Stimulated activated CD4-positive, alpha-beta T cell treated with anti-CD3 and anti-CD28 coated beads, Interleukin-2, amount 100 ng/mL, for 4 hours (primary cell): Measurements from ENCODE around the gene SMAD3.
"Not testable (repeated sequence)": the region's sequence is repeated elsewhere in the genome, so short reads cannot be mapped to it uniquely, and the experiment has no call there.

Experiments used
- DNase-seq: peaks from one replicate; pipeline ENCODE4 v3.0.0-alpha.2; 2020; ENCODE audit warnings: low read depth

SMAD3 gene

DNA sequence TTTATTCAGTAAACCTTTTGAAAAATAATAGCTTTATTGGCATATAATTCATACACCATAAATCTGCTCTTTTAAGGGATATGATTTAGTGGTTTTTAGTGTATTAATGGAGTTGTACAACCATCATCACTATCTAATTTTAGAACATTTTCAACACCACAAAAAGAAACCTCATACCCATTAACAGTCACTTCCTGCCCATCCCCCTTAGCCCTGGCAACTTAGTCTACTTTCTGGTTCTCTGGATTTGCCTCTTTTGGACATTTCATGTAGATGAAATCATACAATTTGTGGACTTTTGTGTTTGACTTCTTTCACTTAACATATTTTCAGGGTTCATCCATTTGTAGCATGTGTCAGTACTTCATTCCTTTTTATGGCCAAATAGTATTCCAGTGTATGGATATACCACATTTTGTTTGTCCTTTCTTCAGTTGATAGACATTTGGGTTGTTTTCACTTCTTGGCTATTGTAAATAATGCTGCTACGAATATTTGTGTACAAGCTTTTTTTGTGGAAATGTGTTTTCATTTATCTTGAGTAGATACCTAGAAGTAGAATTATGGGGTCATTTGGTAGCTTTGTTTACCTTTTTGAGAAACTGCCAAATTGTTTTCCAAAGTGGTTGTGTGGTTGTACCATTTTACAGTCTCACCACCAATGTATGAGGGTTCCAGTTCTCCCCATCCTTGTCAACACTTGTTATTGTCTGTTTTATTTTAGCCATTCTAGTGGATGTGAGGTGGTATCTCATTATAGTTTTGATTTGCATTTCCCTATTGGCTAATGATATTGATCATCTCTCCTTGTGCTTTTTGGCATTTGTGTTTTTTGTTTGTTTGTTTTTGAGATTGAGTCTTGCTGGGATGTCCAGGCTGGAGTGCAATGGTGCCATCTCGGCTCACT is 45.8 kb downstream of the SMAD3 start:
- DNase-seq: no peak

DNA sequence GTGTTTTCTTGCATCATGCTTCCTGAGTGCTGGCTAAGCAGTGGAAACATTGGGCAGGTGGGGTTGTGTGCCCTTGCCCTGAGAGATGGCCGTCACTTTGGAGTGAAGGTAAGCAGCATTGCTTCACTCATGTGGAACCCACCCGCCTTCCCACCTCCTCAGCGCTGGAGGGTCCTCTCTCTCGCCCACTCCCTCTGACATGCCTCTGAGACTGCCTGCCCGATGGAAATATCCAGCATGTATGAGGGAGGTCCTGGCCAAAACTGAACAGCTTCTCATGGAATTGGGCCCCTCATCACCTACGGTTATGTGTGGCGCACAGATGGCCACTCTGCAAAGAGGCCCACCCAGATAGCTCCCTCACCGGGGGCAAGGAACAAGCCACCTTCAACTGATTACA is 48.6 kb downstream of the SMAD3 start:
- DNase-seq: no peak

DNA sequence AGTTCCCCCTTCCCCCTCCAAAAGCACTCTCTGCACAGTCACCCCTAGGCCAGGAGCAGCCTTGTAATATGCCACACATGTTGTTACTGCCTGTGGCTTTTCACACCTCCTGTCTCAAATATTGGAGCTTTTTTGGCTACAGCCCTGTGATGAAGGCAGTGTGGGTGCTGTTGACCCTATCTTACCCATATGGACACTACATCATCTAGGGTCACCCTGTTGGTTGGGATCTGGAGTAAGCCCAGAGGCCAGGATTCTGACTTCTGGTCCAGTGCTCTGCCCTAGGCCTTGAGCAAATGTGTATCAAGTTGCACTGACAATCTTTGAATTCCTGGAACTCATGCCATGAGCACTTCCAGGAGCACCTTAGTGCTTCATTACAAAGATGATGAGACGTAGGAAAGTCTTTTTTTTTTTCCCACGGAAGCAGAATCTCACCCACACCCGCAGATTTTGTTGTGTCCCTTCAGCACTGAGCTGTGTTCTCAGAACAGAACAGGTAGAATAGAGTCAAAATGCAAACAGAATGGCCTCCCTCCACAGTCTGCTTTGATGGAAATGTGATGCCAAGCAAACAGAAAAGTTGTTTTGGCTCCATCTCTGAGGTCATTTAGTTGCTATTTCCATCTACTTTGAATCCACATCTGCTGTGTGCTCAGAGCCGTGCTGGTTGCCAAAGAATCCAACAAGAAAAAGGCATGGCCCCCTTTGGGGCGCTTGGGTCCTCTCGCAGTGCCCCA is 49.6 kb downstream of the SMAD3 start:
- DNase-seq: no peak

DNA sequence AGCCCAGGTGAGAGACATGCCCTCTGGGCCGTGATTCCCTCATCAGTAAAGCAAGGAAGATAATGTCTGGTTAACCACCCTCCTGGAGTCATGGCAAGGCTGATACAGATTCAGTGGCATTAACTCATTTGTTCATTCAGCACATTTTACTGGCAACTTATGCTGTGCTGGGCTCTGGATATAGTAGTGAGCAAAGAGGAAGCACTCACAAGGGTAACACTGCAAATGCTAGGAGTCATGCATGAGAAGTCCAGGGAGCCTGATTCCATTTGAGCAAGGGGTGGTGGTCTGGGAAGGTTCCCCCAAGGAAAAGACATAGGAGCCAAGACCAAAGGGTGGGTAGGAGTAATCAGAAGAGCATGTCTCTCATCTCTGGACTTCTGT is 50.2 kb downstream of the SMAD3 start:
- DNase-seq: no peak

DNA sequence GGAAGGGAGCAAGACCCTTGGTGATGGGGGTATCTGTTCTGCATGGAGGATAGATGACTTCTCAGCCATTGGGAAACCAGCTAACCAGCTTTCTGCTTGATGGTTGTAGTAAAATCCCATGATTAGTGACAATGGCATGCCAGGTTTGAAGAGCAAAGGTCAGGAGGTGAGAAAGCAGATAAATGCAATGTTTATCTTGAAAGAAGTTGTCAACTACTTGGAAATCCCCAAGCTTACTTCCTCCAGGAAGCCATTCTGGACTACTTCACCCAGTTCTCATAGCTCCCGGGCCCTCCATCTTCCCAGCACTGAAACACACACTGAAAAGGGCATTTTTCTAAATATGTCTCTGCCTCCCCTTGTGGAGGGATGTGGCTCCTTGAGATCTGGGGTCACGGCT is 51.3 kb downstream of the SMAD3 start:
- DNase-seq: no peak

DNA sequence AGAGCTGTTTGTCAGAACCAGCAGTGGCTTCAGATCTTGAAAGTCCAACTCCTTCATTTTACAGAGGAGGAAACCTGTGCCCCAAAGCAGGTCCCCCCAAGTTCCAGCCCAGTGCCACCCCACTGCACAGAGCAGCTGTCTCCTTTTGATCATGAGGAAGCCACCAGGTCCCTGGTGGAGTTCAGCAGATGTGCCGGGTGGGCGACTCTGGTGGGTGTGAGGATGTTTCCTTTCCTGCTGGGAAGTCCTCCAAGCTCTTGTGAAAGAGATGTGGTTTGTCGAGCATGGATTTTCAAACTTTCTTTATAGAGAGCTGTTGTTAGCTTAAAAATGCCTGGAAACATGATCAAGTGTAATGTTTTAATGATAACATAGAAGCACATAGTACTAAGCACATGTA is 52.0 kb downstream of the SMAD3 start:
- DNase-seq: no peak

DNA sequence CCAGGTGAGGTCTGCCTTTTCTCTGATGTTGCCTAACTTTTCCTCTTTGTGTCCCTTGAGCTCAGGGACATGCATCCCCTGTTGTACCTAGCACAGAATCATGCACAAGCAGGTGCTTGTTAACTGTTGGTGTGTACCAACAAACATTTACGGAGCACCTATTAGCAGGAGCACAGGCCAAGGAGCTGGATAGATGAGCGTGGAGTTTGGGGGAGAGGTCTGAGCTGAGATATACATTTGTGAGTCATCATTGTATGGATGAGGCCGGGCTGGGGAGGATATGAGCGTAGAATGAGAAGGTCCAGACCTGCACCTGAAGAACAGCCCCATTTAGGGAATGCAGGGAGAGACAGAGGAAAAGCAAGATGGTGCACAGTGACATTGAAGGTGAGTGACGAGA is 53.4 kb downstream of the SMAD3 start:
- no peak for DNase-seq

DNA sequence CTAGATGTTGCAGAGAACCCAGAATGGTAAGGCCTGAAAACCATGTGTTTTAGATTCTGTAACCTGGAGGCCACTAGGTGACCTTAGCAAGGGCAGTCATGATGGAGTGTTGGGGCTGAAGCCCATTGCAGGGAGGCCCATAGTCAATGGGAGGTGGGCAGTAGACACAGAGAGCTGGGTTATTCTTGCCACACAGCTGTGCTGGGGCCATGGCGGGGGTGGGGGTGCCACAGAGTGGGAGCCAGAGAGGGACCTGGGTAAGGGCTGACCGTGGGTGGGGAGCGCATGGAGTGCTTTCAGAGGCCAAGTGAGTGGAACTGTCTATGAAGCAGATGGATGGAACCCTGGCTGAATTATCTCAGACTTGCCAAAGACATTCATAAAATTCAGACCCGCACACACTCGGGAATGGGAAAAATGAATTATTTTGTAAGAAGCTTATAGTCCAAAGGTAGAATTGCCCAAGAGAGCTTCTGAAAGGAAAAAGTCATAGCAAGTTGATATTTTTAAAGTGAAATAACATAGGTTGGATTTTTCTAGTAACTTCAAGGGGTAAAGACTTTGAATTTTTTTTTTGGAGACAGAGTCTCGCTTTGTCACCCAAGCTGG is 53.9 kb downstream of the SMAD3 start:
- DNase-seq: no peak

DNA sequence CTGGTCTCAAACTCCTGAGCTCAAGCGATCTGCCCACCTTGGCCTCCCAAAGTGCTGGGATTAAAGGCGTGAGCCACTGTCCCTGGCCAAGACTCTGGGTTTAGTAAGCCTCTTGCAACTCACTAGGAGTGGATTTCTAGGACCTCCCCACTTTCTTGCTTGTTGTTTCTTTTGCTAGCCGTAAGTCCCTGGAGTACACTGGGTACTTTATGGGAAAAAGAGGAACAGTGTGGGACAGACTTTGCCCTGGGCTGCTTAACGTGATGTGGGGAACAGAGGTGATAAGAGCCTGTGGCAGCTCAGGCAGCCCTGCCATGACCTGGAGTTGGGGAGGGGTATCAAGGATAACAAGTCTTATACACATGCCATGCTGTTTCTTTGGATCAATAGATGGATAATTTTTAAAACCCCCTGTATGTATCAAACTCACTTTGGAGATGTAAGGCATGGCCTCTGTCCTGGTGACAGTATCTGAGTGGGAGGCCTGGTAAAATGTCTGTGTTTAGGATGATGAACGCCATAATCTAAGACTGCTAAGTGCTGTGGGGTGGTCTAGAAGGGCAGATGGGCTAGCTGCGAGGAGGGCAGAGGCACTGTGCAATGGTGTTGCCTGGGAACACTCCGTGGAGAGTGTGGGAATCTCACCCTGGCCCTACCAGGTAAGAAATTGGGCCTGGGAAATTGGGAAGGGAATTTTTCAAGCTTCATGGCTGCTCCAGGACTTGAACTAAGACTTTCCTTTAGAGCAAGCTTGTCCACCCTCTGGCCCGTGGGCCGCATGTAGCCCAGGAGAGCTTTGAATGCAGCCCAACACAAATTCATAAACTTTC is 54.8 kb downstream of the SMAD3 start:
- no peak for DNase-seq

DNA sequence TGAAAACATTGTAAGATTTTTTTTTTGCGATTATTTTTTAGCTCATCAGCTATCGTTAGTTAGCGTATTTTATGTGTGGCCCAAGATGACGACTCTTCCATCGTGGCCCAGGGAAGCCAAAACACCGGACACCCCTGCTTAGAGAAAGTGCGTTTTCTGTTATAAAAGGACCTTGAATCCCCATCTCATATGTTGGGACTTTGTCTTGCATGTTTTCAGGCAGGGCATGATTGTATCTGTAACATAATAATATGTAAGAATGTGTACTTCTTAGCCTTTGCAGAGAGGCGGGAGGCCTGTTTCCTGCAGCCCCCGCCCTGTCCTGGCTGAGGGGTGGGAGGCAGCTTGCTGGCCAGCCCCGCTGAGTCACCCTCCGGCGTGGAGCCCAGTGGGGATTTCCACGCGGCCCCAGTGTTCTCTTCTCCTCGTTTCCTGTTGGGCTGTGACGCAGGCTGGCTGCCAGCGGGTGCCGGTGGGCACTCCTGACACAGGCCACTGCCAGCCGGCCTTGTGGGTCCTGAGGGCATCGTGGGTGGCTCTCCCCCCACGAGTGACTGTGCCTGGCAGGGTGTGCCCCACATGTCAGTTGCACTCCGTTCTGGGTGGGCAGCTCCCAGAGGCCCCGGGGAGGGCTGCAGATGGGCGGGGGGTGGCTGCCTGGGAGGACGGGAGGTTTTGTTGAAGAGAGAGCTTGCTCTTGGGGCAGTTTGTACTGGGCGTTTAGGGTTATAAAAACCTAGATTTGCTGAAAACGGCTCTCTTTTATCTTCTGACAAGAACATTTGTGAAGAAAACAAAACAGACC is 55.6 kb downstream of the SMAD3 start:
- DNase-seq: peak; percentile 80

DNA sequence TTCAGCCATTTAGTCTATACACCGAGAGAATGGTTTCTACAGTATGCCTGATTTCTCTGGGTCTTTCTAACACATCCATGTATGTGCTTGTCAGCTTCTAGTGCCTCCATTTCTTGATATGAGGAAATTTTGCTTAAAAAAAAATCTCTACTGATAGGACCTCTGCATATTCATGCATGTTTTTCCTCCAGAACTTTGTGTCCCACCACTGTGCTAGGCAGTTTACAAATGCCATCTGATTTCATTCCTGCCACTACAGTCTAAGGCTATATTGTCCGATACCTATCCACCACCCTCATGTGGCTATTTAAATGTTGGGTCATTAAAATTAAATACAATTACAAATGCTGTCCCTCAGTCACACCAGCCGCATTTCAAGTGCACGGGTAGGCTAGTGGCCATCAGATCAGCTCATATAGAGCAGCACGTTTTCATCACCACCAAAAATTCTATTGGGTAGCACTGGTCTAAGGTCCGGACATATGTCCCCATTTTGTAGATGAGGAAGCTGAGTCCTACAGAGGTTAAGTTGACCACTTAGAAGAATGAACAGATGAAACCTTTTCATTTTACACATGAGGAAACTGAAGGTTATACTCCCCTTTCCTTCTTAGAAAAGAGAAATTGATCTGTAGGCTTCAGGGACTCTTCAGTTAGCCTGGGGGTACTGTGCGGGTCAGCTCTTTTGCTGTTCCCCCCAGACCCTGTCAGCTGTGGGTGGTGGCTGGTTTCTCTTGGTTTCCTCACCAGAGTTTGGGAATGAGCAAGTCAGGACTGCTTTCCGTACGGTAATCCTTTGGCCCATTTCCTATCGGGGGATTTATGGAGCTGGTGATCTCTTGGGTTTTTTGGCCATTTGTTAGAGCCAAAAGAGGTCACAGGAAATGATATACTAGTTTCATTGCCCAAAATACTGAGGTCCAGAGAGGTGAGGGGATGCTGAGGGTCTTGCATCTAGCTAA is 56.5 kb downstream of the SMAD3 start:
- no peak for DNase-seq

DNA sequence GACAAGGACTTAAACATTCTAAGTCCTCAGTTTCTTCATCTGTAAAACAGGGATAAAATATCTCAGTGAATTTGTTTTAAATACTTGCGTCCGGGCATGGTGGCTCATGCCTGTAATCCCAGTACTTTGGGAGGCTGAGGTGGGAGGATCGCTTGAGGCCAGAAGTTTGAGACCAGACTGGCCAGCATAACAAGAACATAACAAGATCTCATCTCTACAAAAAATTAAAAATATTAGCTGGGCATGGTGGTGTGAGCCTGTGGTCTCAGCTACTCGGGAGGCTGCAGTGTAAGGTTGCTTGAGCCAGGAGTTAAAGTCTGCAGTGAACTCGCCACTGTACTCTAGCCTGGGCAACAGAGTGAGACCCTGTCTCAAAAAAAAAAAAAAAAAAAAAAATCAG is 57.4 kb downstream of the SMAD3 start:
- DNase-seq: not testable (repeated sequence)

DNA sequence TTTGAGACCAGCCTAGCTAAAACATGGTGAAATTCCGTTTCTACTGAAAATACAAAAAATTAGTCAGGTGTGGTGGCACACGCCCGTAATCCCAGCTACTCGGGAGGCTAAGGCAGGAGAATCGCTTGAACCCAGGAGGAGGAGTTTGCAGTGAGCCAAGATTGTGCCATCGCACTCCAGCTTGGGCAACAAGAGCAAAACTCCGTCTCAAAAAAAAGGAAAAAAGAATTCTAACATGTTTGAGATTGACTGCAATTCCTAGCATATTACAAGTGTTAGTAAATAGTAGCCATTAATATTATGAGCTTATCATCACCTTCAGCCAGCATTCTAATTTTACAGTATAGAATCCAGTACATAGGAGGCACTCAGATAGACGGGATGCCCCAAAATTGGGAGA is 57.9 kb downstream of the SMAD3 start:
- not testable (repeated sequence) for DNase-seq

DNA sequence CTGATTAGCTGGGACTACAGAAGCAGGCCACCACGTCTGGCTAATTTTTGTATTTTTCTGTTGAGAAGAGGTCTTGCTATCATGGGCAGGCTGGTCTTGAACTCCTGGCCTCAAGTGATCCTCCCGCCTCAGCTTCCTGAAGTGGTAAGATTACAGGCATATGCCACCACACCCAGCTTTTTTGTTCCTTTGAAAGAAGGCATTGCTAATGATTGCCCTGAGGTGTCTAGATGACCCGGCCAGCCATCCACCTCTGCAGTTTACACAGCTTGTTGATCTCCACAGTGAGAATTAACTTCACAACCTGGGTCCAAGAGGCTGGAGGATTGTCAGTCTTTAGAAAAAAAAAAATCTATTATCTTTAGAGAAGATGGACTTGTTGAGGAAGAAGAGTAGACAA is 58.7 kb downstream of the SMAD3 start:
- no peak for DNase-seq

DNA sequence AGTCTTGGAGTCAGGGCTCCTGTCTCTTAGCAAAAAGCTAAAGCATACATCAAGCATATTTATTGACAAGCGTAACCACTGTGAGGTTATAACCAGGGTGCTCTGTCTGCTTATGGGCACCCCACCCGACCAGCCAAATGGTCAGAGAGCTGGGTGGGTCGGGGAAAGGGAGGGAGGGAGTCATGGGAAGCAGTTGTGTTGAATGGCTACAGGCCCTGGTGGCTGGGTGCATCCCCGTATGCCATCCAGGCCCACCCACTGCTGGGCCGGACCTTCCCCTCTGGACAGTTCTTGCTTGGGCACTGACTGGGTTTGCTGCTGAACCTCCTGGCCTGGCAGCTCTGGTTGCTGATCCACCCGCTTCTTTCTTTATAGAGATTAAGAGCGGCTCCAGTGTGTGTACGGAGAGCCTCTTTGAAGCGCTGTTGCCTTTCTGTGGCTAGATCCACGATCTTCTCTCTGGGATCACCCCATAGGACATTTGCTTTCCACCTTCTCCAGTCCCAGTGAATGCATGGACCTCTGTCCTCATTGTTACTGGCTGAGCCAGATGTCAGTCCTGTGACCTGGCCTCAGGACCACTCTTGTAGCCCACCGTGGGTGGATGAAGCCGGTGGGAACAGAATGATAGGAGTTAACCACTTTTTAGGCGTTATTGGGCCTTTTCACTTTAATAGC is 59.6 kb downstream of the SMAD3 start:
- no peak for DNase-seq

DNA sequence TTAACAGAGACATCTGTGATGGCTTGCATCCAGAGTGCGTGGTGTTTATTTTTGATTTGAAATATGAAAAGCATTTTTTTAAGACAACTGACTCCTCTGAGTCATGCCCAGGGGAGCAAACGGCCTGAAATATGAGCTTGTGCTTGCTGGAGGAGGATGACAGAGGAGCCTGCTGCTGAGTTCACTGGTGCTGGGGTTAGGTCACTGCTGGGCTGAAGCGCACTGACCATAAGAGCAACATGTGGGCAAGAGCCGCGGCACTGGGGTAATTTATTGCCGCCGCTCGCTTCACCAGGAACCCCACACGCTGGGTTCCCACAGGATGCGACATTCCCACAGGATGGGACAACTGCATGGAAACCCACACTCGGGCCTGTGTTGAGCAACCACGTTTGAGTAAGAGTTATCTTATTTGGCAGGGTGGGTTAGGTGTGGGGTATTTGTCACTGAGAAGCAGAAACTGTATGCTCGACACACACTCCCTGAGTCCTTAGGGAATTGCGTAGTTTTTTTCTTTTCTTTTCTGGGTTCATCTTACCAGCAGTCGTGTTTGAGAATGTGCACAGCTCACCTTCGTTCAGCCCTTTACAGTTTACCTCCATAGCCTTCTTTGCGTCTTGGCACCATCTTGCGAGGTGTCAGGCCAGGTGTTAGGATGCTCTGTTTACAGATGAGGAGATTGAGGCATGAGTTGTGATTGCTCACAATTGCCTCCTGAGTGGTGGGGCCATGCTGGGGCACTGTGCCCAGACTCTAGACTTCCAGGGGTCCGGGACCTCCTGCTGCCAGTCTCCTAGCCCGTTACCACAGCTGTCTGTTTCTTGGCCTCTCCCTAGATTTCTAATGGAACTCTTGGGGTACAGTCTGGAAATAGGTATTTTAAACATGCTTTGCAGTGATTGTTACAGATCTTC is 60.4 kb downstream of the SMAD3 start:
- DNase-seq: no peak

DNA sequence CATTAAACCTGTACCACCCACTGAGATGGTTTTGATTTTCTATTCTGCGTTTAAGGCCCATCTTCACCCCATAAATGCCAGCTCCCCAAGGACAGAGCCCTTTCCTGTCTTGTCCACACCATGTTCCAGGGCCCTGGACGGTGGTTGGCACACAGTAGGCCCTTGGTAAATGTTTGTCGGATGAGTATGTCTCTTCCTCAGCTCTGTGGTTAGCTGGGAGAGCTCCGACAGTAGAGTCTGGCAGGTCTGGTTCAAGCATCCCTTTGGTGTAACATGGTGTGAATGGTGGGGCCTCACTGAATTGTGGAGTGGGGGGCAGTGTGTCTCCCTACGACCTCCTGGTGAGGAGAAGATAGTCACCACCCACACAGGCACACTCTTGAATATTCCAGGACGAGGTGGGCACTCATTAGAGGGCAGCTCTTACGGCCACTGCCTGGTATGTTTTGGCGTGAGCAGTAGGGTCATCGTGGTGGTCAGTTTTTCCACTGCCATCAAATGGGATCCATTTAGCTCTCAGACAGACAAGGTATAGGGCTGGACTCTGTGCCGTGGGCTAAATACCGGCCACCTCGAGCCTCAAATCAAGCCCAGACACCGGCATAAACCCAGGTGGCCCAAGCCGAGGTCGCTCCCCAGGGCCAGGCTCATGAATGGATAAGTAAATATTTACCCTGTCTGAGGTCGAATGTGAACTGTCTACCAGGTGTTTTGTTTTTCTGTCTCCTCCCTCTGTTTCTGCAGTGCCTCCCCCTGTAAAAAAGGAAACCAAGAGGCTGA is 61.3 kb downstream of the SMAD3 start:
- DNase-seq: no peak

DNA sequence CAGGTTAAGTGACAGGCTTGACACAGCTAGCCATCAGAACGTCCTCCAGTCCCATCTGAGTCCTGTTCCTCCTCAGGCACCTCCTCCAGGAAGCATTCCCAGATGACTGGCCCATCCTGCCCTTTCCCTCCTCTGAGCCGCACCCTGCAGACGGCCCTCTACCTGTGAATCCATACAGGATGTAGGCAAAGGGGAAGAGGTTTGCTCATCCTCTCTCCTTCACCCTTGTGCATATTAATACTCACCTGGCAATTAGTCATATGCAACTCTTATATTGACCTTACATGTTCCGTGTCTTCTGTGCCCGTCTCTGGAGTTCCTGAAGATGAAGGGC is 61.9 kb downstream of the SMAD3 start:
- no peak for DNase-seq
